ENCODE data around the gene TMEM92. TPM values are rescaled to one million over a fixed set of nuclear protein-coding genes. Genes with fewer than 3 reads are reported as not detected.

TMEM92 gene
- total and polyA plus RNA-seq, 12 donors, result 0.06 to 0.13 TPM; not detected in 10

DNA sequence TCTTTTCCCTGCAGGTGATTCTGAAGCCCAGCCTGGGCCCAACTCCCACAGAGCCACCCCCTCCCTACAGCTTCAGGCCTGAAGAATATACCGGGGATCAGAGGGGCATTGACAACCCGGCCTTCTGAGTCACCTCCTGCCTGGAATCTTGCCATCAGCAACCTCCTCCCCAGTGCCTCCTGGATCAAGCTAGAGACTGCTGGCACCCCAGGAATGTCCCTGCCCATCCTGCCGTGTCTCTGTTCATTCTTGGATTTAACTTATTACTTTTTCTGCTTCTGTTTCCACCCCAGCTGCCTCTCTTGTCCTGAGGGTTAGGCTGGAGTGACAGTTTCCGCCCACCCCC lies 4.9 kb downstream of the TMEM92 start:
- intact Hi-C loops (cut with DNase I), result no loop called here

DNA sequence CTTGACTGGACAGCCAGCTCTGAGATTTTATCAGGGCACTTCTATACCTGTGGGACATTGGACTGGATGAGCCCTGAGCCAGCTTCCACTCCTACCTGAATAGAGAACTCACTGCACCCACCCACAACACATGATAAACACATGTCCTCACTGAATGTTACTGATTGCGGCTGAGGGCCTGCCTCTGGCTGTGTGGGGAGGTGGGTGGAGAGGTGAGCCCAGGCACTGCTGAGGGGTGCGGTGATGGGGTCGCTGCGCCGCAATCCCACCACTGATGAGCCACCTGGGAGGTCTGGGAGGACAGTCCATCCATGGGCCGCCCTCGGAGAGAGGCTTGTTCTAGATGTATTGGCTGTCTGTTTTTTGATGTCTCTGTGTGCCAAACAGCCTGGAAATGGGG lies 5.4 kb downstream of the TMEM92 start:
- DNase-seq, result no peak
- Histone ChIP-seq H3K27me3 (peaks cover 13% of the 10 kb centered on the region), H3K4me1 (replicated peaks in 1 of 2) (no peaks in the 10 kb centered on the region), H3K36me3 (replicated peaks in 1 of 2) (no peaks in the 10 kb centered on the region), H3K27ac (no peak overlapping the region), H3K4me3 (no peak overlapping the region), H3K9me3 (replicated peaks in 1 of 3) (no peaks in the 10 kb centered on the region)
- intact Hi-C loops (cut with DNase I), result no loop called here
- WGBS, 4 donors, result 83 to 98% (median 94%) methylated on average over 1 to 7 of the region's 7 CpGs
- TF ChIP-seq, protein P1, sequence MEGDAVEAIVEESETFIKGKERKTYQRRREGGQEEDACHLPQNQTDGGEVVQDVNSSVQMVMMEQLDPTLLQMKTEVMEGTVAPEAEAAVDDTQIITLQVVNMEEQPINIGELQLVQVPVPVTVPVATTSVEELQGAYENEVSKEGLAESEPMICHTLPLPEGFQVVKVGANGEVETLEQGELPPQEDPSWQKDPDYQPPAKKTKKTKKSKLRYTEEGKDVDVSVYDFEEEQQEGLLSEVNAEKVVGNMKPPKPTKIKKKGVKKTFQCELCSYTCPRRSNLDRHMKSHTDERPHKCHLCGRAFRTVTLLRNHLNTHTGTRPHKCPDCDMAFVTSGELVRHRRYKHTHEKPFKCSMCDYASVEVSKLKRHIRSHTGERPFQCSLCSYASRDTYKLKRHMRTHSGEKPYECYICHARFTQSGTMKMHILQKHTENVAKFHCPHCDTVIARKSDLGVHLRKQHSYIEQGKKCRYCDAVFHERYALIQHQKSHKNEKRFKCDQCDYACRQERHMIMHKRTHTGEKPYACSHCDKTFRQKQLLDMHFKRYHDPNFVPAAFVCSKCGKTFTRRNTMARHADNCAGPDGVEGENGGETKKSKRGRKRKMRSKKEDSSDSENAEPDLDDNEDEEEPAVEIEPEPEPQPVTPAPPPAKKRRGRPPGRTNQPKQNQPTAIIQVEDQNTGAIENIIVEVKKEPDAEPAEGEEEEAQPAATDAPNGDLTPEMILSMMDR (IDR thresholded peaks at IDR 0.05), result no peak
- no peak for TF ChIP-seq POLR2A (IDR thresholded peaks at IDR 0.05)

More for the DNA sequence above, 4.9 kb downstream of the TMEM92 start:
- H3K27me3 ChIP-seq, result peaks cover 17% of the 10 kb centered on the region
- no peak overlapping the region for H3K4me3 ChIP-seq
- H3K4me1 ChIP-seq (replicated peaks in 1 of 2), result no peaks in the 10 kb centered on the region
- no peak for TF ChIP-seq POLR2A (IDR thresholded peaks at IDR 0.05)
- TF ChIP-seq, protein P1 (IDR thresholded peaks at IDR 0.05), result no peak
- no peak overlapping the region for H3K27ac ChIP-seq
- H3K9me3 ChIP-seq (replicated peaks in 1 of 3), result no peaks in the 10 kb centered on the region
- no peaks in the 10 kb centered on the region for H3K36me3 ChIP-seq (replicated peaks in 1 of 2)
- peak in 1 of 7 donors; percentile 20 for DNase-seq
- 29 to 53% (median 43%) methylated on average over 3 to 4 of the region's 4 CpGs for WGBS, 4 donors

DNA sequence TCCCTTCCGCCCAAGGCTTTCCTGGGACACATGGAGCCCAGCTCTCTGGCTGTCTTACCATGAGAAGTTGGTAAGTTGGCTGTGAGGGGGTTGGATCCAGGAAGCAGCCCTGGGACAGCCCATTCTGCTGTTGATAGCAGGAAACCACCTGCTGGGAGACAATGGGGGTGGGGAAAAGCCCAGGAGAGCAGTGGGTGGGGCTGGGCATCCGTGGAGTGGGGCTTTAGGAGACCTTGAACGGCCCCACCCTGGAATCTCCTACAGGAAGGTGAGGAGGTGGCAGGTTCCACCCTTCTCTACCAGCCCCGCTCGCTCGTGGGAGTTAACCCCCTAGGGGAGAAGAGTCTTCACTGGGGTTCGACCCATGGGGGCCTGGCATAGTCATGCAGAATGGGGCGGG lies 5.8 kb downstream of the TMEM92 start:
- Histone ChIP-seq H3K27ac (no peak overlapping the region), H3K4me3 (no peak overlapping the region), H3K9me3 (replicated peaks in 1 of 3) (no peaks in the 10 kb centered on the region), H3K4me1 (replicated peaks in 1 of 2) (no peaks in the 10 kb centered on the region), H3K36me3 (replicated peaks in 1 of 2) (no peaks in the 10 kb centered on the region), H3K27me3 (peaks cover 13% of the 10 kb centered on the region)
- 73 to 78% (median 76%) methylated on average over 5 to 8 of the region's 8 CpGs for WGBS, 4 donors
- intact Hi-C loops (cut with DNase I), result no loop called here
- TF ChIP-seq, protein P1 (IDR thresholded peaks at IDR 0.05), result no peak
- TF ChIP-seq POLR2A (IDR thresholded peaks at IDR 0.05), result no peak
- DNase-seq, result no peak

DNA sequence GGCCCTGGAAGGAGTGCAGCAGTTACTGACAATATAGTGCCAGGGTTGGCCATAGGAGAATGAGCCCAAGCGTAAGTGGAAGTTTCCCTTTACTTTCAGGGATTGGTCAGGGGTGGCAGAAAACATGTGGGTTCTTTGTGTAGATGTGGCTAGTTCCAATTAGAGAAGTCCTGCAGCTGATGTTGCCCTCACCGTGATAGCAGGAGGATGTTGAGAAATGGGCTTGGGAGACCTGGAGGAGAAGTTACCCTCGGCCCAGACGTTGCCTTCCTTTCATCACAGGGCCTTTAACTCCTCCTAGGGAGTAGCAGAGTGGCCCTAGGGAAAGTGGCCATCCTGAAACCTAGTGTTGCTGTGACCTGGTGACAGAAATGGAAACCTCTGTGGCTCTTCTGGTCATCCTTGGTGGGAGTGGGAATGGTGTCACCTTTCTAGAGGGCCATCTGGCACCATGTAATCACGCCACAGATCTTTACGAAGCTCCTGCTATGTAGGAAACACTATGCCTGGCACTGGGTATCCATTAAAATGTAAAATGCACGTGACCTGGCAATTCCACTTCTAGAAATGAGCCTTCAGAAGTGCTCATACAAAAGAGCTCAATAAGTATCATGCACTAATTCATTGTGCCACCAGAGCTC lies 6.7 kb downstream of the TMEM92 start:
- Histone ChIP-seq H3K36me3 (replicated peaks in 1 of 2) (no peaks in the 10 kb centered on the region), H3K9me3 (replicated peaks in 1 of 3) (no peaks in the 10 kb centered on the region), H3K4me3 (no peak overlapping the region), H3K4me1 (replicated peaks in 1 of 2) (no peaks in the 10 kb centered on the region), H3K27ac (no peak overlapping the region), H3K27me3 (peaks cover 13% of the 10 kb centered on the region)
- WGBS, 4 donors, result 55 to 81% (median 74%) methylated on average over 7 of the region's 7 CpGs
- intact Hi-C loops (cut with DNase I), result no loop called here
- no peak for TF ChIP-seq POLR2A (IDR thresholded peaks at IDR 0.05)
- TF ChIP-seq, protein P1 (IDR thresholded peaks at IDR 0.05), result no peak
- no peak for DNase-seq

All from adrenal gland (tissue), 12 donors.